Measurements from ENCODE around the gene SHISAL1.

The SHISAL1 gene

DNA sequence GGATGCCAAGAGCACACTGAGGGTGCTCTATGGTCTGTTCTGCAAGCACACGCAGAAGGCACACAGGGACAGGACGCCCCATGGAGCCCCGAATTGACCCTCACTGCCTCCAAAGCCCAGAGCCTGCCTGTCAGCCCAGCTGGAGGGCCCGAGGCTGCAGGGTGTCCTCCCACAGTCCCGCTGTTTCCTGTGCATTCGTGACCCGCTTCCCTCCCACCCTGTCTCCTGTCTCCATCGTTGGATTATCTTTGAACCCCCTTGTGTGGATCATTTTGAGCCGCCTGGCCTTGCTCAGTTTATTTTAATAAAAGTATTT, 106.5 kb downstream of the SHISAL1 start:
- no peaks in the 10 kb centered on the region for H3K27me3 ChIP-seq (ENCODE audit: control insufficient read depth in 2 of 2, insufficient read depth in 2 of 2, low read length in 2 of 2)
- no peaks in the 10 kb centered on the region for H3K36me3 ChIP-seq (ENCODE audit: control insufficient read depth in 2 of 2, insufficient read depth in 2 of 2, low read length in 2 of 2)
- H3K27ac ChIP-seq (ENCODE audit: low read depth in 2 of 2, low read length in 2 of 2) = no peak overlapping the region
- no peaks in the 10 kb centered on the region for H3K4me1 ChIP-seq (ENCODE audit: control insufficient read depth in 2 of 2, insufficient read depth in 2 of 2, low read length in 2 of 2)
- H3K9me3 ChIP-seq (ENCODE audit: control insufficient read depth in 2 of 2, low read length in 2 of 2) = no peaks in the 10 kb centered on the region
- no peak overlapping the region for H3K4me3 ChIP-seq (ENCODE audit: low read length in 2 of 2)
- no peak overlapping the region for H3K9ac ChIP-seq (ENCODE audit: low read depth in 1 of 2, low read length in 2 of 2)

DNA sequence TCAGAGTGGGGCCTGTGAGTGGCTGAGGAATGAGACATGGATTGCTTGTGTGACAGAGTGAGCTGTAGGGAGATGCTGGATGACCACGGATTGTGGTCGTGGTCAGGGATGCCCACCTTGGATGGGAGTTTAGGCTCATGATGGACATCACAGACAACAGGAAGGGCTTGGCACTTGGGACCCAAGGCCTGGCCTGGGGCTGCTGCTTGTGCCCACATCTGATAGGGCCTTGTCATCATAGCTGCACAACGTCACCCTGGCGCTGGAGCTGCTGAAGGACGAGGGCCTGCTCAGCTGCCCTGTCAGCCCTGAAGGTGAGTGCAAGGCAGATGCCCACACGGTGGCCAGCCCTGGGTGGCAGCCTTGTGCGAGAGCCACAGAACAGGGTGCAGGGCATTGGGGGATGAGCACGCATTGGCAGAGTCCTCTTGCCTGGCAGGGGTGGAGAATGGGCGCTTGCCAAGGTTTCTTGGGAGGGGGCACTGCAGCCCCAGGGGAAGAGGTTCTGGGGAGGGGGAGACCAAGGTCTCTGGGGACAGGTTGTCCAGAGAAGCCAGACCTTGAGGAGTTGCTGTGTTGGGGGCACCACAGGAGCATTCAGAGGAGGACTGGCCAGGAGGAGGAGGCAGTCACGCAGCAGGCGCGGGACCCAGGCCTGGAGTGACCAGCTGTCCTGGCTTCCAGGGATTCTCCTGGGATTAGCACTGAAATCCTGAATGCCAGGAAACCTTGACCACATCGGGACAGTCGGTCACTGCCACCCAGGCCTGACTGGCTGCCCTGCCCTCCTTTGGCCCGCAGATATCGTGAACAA, 107.0 kb downstream of the SHISAL1 start:
- H3K9ac ChIP-seq (ENCODE audit: low read depth in 1 of 2, low read length in 2 of 2) = no peak overlapping the region
- no peaks in the 10 kb centered on the region for H3K27me3 ChIP-seq (ENCODE audit: control insufficient read depth in 2 of 2, insufficient read depth in 2 of 2, low read length in 2 of 2)
- H3K9me3 ChIP-seq (ENCODE audit: control insufficient read depth in 2 of 2, low read length in 2 of 2) = no peaks in the 10 kb centered on the region
- no peak overlapping the region for H3K4me3 ChIP-seq (ENCODE audit: low read length in 2 of 2)
- H3K27ac ChIP-seq (ENCODE audit: low read depth in 2 of 2, low read length in 2 of 2) = no peak overlapping the region
- H3K4me1 ChIP-seq (ENCODE audit: control insufficient read depth in 2 of 2, insufficient read depth in 2 of 2, low read length in 2 of 2) = no peaks in the 10 kb centered on the region
- no peaks in the 10 kb centered on the region for H3K36me3 ChIP-seq (ENCODE audit: control insufficient read depth in 2 of 2, insufficient read depth in 2 of 2, low read length in 2 of 2)

DNA sequence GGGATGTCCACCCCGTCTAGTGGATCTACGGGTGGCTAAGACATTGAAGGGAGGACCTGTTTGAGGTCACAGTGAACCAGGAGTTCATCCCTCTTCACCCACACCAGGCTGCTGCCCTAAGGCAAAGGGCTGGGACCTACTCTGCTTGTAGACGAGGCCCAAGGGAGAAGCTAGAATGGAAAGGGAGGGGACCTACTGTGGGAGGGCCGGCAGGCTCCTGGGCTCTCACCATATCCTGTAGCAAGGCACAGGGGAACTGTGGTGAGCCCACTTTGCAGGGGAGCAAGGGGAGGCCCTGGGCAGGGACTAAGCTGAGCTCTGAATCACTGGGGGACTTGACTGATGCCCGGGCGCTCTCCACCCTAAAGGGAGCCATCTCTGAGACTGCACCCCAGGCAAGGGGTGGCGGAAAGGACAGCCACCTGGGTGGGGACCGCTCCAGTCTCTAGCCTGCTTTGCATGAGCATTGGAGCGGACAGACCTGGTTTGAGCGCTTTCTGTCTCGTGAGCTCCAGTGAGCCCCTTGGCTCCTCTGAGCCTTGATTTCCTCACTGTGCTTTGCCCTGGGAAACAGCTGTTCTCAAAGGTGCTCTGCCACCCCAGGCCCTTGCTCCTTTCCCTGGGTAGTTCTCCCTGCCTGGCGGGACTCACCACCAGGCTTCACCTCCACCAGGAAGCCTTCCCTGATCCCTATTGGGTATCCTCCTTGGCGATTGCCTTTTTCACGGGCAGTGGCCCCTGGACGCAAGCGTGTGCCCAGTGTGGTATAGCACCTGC, 107.8 kb downstream of the SHISAL1 start:
- Histone ChIP-seq H3K4me1 (ENCODE audit: control insufficient read depth in 2 of 2, insufficient read depth in 2 of 2, low read length in 2 of 2) (no peaks in the 10 kb centered on the region), H3K9ac (ENCODE audit: low read depth in 1 of 2, low read length in 2 of 2) (no peak overlapping the region)

DNA sequence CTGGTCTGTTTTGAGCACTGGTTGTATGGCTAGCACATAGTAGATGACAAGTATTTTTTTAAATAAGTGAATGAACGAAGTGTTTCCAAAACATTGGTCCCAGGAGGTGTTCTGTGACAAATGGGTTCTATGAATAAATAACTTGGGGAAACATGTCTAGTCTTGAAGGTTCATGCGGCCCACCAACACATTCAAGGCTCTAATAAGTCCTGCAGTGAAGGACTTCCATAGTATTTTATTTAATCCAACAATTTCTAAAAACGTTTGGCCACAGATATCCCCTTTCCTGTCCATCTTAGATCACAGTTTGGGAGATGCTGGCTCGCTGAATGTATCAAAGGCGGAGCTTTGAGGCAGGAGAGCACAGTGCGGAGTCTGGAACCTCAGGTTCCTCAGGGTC, 109.5 kb downstream of the SHISAL1 start:
- Histone ChIP-seq H3K9me3 (ENCODE audit: control insufficient read depth in 2 of 2, low read length in 2 of 2) (no peaks in the 10 kb centered on the region), H3K4me1 (ENCODE audit: control insufficient read depth in 2 of 2, insufficient read depth in 2 of 2, low read length in 2 of 2) (no peaks in the 10 kb centered on the region), H3K9ac (ENCODE audit: low read depth in 1 of 2, low read length in 2 of 2) (no peak overlapping the region), H3K4me3 (ENCODE audit: low read length in 2 of 2) (no peak overlapping the region), H3K36me3 (ENCODE audit: control insufficient read depth in 2 of 2, insufficient read depth in 2 of 2, low read length in 2 of 2) (no peaks in the 10 kb centered on the region), H3K27me3 (ENCODE audit: control insufficient read depth in 2 of 2, insufficient read depth in 2 of 2, low read length in 2 of 2) (no peaks in the 10 kb centered on the region), H3K27ac (ENCODE audit: low read depth in 2 of 2, low read length in 2 of 2) (no peak overlapping the region)

More for the DNA sequence above, 107.8 kb downstream of the SHISAL1 start:
- H3K27ac ChIP-seq (ENCODE audit: low read depth in 2 of 2, low read length in 2 of 2) = no peak overlapping the region
- H3K27me3 ChIP-seq (ENCODE audit: control insufficient read depth in 2 of 2, insufficient read depth in 2 of 2, low read length in 2 of 2) = no peaks in the 10 kb centered on the region
- no peaks in the 10 kb centered on the region for H3K9me3 ChIP-seq (ENCODE audit: control insufficient read depth in 2 of 2, low read length in 2 of 2)
- no peaks in the 10 kb centered on the region for H3K36me3 ChIP-seq (ENCODE audit: control insufficient read depth in 2 of 2, insufficient read depth in 2 of 2, low read length in 2 of 2)
- no peak overlapping the region for H3K4me3 ChIP-seq (ENCODE audit: low read length in 2 of 2)

DNA sequence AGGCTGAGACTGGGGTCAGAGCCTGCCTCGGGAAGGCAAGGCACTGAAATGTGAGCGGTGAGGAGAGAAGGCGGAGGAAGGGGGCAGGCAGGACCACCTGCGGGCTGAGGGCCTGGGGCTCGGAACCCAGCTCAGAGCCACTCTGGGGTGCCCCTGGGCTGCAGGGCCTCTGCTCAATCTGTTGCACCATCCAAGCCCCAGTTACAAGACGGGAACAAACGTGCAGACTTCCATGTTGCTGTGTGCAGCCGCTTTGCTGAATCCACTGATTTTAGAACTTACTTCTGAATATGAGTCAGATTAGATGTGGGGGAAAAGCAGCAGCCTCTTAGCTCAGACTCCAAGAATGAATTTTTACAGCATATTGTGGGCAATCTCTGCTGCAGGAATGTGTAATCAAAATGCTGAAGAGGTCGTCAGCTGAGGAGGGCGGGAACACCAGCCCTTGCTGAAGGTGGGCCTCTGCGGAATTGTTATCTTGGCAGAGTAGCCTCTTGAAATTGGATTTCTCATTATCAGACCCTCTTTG, 110.4 kb downstream of the SHISAL1 start:
- Histone ChIP-seq H3K9ac (ENCODE audit: low read depth in 1 of 2, low read length in 2 of 2) (no peak overlapping the region), H3K4me1 (ENCODE audit: control insufficient read depth in 2 of 2, insufficient read depth in 2 of 2, low read length in 2 of 2) (no peaks in the 10 kb centered on the region), H3K9me3 (ENCODE audit: control insufficient read depth in 2 of 2, low read length in 2 of 2) (no peaks in the 10 kb centered on the region), H3K4me3 (ENCODE audit: low read length in 2 of 2) (no peak overlapping the region), H3K36me3 (ENCODE audit: control insufficient read depth in 2 of 2, insufficient read depth in 2 of 2, low read length in 2 of 2) (no peaks in the 10 kb centered on the region), H3K27ac (ENCODE audit: low read depth in 2 of 2, low read length in 2 of 2) (no peak overlapping the region), H3K27me3 (ENCODE audit: control insufficient read depth in 2 of 2, insufficient read depth in 2 of 2, low read length in 2 of 2) (no peaks in the 10 kb centered on the region)

DNA sequence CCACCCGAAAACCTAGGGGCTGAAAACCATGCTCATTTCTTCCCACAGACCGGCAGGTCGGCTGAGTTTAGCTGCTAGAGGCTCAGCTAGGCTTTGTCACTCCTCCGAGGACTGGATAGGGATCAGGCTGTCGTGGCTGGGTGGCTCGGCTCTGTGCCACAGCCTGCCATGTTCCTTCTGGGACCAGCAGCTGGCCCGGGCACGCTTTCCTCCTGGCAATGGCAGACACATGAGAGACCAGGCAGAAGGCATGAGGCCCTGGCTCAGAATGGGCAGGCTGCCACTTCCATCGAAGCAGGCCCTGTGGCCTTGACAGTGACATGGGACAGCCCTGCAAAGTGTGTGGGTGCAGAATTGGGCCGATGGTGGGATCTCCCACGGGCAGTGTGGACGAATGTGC, 111.1 kb downstream of the SHISAL1 start:
- Histone ChIP-seq H3K9me3 (ENCODE audit: control insufficient read depth in 2 of 2, low read length in 2 of 2) (no peaks in the 10 kb centered on the region), H3K4me1 (ENCODE audit: control insufficient read depth in 2 of 2, insufficient read depth in 2 of 2, low read length in 2 of 2) (no peaks in the 10 kb centered on the region), H3K36me3 (ENCODE audit: control insufficient read depth in 2 of 2, insufficient read depth in 2 of 2, low read length in 2 of 2) (no peaks in the 10 kb centered on the region), H3K9ac (ENCODE audit: low read depth in 1 of 2, low read length in 2 of 2) (no peak overlapping the region), H3K27me3 (ENCODE audit: control insufficient read depth in 2 of 2, insufficient read depth in 2 of 2, low read length in 2 of 2) (no peaks in the 10 kb centered on the region), H3K4me3 (ENCODE audit: low read length in 2 of 2) (no peak overlapping the region), H3K27ac (ENCODE audit: low read depth in 2 of 2, low read length in 2 of 2) (no peak overlapping the region)

DNA sequence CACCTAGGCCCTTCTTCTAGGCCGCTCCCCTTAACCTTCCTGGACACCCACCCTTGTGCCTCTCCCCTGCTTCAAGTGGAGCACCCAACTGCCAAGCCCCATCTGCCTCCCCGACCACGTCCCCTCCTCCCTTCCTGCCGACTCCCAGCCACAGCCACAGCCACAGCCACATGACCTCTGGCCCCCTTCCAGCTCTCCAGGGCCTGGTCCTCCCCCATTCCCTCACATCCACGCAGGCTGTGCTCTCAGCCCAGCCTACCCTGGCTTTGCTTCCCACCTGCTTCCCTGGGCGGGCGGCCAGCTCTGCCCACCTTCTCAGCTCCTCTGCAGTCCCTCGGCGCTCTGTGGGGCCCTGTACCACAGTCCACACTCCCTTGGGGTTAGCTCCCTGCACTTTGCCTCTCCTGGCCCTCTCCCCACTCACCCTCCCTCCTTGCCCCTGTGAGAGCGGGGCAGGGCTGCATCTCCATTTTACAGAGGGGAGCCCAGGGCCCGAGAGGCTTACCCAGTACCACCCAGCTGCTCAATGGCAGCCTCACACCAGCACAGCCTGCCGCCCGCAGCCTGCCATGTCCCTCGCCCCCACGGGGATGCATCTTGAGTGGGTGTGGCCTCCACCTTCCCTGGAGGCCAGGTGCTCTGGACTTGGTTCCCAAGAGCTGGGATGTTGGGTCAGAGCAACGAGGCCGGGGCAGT, 111.7 kb downstream of the SHISAL1 start:
- Histone ChIP-seq H3K27ac (ENCODE audit: low read depth in 2 of 2, low read length in 2 of 2) (no peak overlapping the region), H3K9ac (ENCODE audit: low read depth in 1 of 2, low read length in 2 of 2) (no peak overlapping the region), H3K9me3 (ENCODE audit: control insufficient read depth in 2 of 2, low read length in 2 of 2) (no peaks in the 10 kb centered on the region), H3K4me3 (ENCODE audit: low read length in 2 of 2) (no peak overlapping the region), H3K27me3 (ENCODE audit: control insufficient read depth in 2 of 2, insufficient read depth in 2 of 2, low read length in 2 of 2) (no peaks in the 10 kb centered on the region), H3K4me1 (ENCODE audit: control insufficient read depth in 2 of 2, insufficient read depth in 2 of 2, low read length in 2 of 2) (no peaks in the 10 kb centered on the region), H3K36me3 (ENCODE audit: control insufficient read depth in 2 of 2, insufficient read depth in 2 of 2, low read length in 2 of 2) (no peaks in the 10 kb centered on the region)

DNA sequence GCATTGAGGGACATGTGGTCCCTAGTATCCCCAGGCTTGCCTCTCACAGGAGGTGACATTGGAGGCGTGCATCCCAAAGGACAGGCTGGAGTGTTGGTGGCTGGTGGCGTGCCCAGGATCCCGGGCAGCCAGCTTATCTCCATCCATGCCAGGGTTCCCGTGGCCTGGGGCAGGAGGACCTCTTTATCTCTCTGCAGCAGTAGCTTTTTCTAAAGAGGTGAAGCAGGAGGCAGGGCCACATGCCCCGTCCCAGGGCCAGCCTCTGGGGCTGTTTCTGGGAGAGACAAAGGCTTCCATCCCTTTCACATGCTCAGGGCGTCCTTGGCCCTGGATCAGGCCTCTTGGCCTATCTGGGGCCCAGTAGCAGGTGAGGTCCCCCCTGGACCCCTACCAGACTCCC, 112.3 kb downstream of the SHISAL1 start:
- no peaks in the 10 kb centered on the region for H3K9me3 ChIP-seq (ENCODE audit: control insufficient read depth in 2 of 2, low read length in 2 of 2)
- no peaks in the 10 kb centered on the region for H3K36me3 ChIP-seq (ENCODE audit: control insufficient read depth in 2 of 2, insufficient read depth in 2 of 2, low read length in 2 of 2)
- no peak overlapping the region for H3K27ac ChIP-seq (ENCODE audit: low read depth in 2 of 2, low read length in 2 of 2)
- no peaks in the 10 kb centered on the region for H3K27me3 ChIP-seq (ENCODE audit: control insufficient read depth in 2 of 2, insufficient read depth in 2 of 2, low read length in 2 of 2)
- H3K4me1 ChIP-seq (ENCODE audit: control insufficient read depth in 2 of 2, insufficient read depth in 2 of 2, low read length in 2 of 2) = no peaks in the 10 kb centered on the region
- H3K4me3 ChIP-seq (ENCODE audit: low read length in 2 of 2) = no peak overlapping the region
- H3K9ac ChIP-seq (ENCODE audit: low read depth in 1 of 2, low read length in 2 of 2) = no peak overlapping the region

DNA sequence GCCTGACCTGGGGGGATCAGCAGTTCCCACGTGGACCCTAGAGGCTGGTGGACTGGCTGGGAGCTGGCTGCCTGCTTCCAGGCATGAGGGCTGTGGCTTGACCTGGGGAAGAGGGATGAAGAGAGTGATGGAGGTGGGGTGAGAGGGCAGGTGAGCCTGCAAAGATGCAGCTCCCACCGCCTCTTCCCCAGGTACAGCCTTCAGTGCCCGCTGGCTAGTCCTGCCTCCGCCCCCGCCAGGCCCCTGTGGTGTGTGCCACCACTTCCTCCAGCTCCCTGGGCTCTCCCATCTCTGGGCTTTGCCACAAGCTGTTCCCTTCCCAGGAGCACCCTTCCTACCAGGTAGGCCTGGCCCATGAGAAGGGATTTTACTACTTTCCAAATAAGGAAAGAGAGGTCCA, 112.9 kb downstream of the SHISAL1 start:
- Histone ChIP-seq H3K9me3 (ENCODE audit: control insufficient read depth in 2 of 2, low read length in 2 of 2) (no peaks in the 10 kb centered on the region), H3K27ac (ENCODE audit: low read depth in 2 of 2, low read length in 2 of 2) (no peak overlapping the region), H3K4me3 (ENCODE audit: low read length in 2 of 2) (no peak overlapping the region), H3K4me1 (ENCODE audit: control insufficient read depth in 2 of 2, insufficient read depth in 2 of 2, low read length in 2 of 2) (no peaks in the 10 kb centered on the region), H3K36me3 (ENCODE audit: control insufficient read depth in 2 of 2, insufficient read depth in 2 of 2, low read length in 2 of 2) (no peaks in the 10 kb centered on the region), H3K27me3 (ENCODE audit: control insufficient read depth in 2 of 2, insufficient read depth in 2 of 2, low read length in 2 of 2) (no peaks in the 10 kb centered on the region), H3K9ac (ENCODE audit: low read depth in 1 of 2, low read length in 2 of 2) (no peak overlapping the region)

DNA sequence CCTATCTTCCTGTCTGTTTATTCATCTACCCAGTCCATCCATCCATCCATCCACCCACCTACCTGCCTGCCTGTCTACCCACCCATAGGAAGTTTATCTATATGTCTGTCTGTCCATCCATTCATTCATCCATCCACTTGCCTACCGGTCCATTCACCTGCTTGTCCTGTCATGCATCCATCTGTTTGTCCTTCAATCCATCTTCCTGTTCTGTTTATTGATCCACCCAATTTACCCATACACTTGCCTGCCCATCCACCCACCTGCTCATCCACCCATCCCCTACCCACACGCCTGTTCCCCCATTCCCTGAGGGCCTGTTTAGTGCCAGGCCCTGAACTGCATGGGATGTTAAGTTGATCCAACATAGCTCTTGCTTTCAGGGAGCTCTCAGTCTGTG, 113.6 kb downstream of the SHISAL1 start:
- Histone ChIP-seq H3K4me3 (ENCODE audit: low read length in 2 of 2) (no peak overlapping the region), H3K9ac (ENCODE audit: low read depth in 1 of 2, low read length in 2 of 2) (no peak overlapping the region), H3K27ac (ENCODE audit: low read depth in 2 of 2, low read length in 2 of 2) (no peak overlapping the region), H3K4me1 (ENCODE audit: control insufficient read depth in 2 of 2, insufficient read depth in 2 of 2, low read length in 2 of 2) (no peaks in the 10 kb centered on the region), H3K9me3 (ENCODE audit: control insufficient read depth in 2 of 2, low read length in 2 of 2) (no peaks in the 10 kb centered on the region), H3K36me3 (ENCODE audit: control insufficient read depth in 2 of 2, insufficient read depth in 2 of 2, low read length in 2 of 2) (no peaks in the 10 kb centered on the region), H3K27me3 (ENCODE audit: control insufficient read depth in 2 of 2, insufficient read depth in 2 of 2, low read length in 2 of 2) (no peaks in the 10 kb centered on the region)

All from mucosa of rectum (tissue), 2 donors.